ENCODE results near the gene PSME1. TPM values are rescaled to one million over a fixed set of nuclear protein-coding genes. Genes with fewer than 3 reads are reported as not detected.

The PSME1 gene
- total RNA-seq, 1 experiment from 2014 or later, result 76.8 TPM

DNA sequence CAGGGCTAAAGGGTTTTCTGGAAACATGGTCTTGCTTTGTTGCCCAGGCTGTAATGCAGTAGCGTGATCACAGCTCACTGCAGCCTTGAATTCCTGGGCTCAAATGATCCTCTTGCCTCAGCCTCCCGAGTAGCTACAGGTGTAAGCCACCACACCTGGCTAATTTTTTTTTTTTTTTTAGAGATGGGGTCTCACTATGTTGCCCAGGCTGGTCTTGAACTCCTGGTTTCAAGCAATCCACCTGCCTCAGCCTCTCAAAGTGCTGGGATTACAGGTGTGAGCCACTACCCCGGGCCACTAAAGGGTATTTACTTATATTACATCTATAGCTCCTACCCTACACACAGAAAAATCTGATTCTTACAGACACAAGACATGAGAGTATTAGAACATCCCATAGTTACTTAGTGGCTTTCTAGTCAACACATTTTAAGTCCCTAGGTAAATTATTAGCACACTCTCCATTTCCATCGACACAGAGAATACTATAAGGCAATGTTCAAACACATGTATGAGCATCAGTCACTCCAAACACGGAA lies 27.6 kb upstream of the PSME1 start (continued):
- TF ChIP-seq, protein P1, sequence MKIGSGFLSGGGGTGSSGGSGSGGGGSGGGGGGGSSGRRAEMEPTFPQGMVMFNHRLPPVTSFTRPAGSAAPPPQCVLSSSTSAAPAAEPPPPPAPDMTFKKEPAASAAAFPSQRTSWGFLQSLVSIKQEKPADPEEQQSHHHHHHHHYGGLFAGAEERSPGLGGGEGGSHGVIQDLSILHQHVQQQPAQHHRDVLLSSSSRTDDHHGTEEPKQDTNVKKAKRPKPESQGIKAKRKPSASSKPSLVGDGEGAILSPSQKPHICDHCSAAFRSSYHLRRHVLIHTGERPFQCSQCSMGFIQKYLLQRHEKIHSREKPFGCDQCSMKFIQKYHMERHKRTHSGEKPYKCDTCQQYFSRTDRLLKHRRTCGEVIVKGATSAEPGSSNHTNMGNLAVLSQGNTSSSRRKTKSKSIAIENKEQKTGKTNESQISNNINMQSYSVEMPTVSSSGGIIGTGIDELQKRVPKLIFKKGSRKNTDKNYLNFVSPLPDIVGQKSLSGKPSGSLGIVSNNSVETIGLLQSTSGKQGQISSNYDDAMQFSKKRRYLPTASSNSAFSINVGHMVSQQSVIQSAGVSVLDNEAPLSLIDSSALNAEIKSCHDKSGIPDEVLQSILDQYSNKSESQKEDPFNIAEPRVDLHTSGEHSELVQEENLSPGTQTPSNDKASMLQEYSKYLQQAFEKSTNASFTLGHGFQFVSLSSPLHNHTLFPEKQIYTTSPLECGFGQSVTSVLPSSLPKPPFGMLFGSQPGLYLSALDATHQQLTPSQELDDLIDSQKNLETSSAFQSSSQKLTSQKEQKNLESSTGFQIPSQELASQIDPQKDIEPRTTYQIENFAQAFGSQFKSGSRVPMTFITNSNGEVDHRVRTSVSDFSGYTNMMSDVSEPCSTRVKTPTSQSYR (CRISPR knock-in tag; IDR thresholded peaks at IDR 0.05), result no peak

DNA sequence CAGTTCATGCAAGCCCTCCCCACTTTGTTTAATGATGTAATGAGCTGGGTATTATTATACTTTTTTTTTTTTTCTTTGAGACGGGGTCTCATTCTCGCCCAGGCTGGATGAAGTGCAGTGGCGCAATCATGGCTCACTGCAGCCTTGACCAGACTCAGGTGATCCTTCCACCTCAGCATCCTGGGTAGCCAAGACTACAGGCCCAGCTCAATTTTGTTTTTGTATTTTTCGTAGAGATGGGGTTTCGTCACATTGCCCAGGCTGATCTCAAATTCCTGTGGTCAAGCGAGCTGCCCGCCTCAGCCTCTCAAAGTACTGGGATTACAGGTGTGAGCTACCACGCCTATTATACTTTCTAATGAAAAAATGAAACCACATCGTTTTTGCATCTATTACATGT lies 25.9 kb upstream of the PSME1 start:
- DNase-seq (ENCODE audit: low spot score) (no peak), ATAC-seq (no peak)
- Mint-ChIP-seq H3K27me3 (ENCODE audit: low read depth) (peaks cover 3% of the 10 kb centered on the region; the same call in 1 of the 2 replicates), H3K4me1 (peaks cover 5% of the 10 kb centered on the region), H3K9me3 (peaks cover 7% of the 10 kb centered on the region), H3K4me3 (no peak overlapping the region), H3K27ac (no peak overlapping the region), H3K36me3 (peaks cover 7% of the 10 kb centered on the region)
- peak; percentile 29; the same call in 1 of the 2 replicates for TF ChIP-seq GABPB1 (CRISPR knock-in tag; IDR thresholded peaks at IDR 0.05)
- TF ChIP-seq ZNF423 (CRISPR knock-in tag; IDR thresholded peaks at IDR 0.05), result no peak
- POLR2A ChIA-PET, result interaction anchor here (0.5 to 3.6 kb wide), 6 partner anchors 9 to 441 kb away, joined by 3 to 11 read pairs (median 3); partner anchors contain the start of gene CARMIL3
- CTCF ChIA-PET, result interaction anchor here (0.9 to 3.8 kb wide), 12 partner anchors 12 to 224 kb away, joined by 3 to 254 read pairs (median 5); partner anchors contain the start of genes CARMIL3, EMC9, IRF9 and PCK2

DNA sequence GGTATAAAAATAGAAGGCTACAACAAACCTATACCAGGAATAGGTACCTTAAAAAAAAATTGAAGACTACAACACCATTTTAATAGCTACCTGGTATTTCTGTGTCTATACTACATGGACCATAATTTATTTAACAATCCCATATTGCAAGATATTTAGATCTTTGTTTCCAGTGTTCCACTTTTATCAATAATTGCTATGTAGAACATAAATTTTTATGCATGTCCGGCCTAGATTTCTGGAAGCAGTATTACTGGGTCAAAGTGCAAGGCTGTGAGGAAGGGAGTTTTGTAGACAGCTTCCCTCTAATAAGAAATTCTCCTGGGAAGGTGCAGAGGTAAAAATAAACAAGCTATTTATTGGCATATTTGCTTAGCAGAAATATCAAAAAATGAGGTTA lies 25.5 kb upstream of the PSME1 start:
- peaks cover 4% of the 10 kb centered on the region; the same call in 1 of the 2 replicates for H3K27me3 Mint-ChIP-seq (ENCODE audit: low read depth)
- H3K4me3 Mint-ChIP-seq, result no peak overlapping the region
- H3K4me1 Mint-ChIP-seq, result peaks cover 9% of the 10 kb centered on the region
- DNase-seq (ENCODE audit: low spot score) (no peak), ATAC-seq (no peak)
- ChIA-PET POLR2A (interaction anchor here (0.9 to 3.6 kb wide), 2 partner anchors 41 to 59 kb away, joined by 3 to 11 read pairs; partner anchors contain the start of gene CARMIL3), CTCF (interaction anchor here (0.7 to 3.8 kb wide), 10 partner anchors 17 to 223 kb away, joined by 3 to 254 read pairs (median 5); partner anchors contain the start of genes CARMIL3, EMC9, IRF9 and PCK2)
- no peak for TF ChIP-seq ZBTB21 (CRISPR knock-in tag; IDR thresholded peaks at IDR 0.05; ENCODE audit: borderline replicate concordance)
- no peak for TF ChIP-seq NR3C1 (CRISPR knock-in tag; conservative IDR thresholded peaks at IDR 0.05; ENCODE audit: low read depth)
- TF ChIP-seq GRHL2 (CRISPR knock-in tag; IDR thresholded peaks at IDR 0.05; ENCODE audit: insufficient replicate concordance, severe bottlenecking), result no peak
- TF ChIP-seq ZNF317 (CRISPR knock-in tag; IDR thresholded peaks at IDR 0.05; ENCODE audit: borderline replicate concordance, low read depth), result no peak
- TF ChIP-seq, protein P2, sequence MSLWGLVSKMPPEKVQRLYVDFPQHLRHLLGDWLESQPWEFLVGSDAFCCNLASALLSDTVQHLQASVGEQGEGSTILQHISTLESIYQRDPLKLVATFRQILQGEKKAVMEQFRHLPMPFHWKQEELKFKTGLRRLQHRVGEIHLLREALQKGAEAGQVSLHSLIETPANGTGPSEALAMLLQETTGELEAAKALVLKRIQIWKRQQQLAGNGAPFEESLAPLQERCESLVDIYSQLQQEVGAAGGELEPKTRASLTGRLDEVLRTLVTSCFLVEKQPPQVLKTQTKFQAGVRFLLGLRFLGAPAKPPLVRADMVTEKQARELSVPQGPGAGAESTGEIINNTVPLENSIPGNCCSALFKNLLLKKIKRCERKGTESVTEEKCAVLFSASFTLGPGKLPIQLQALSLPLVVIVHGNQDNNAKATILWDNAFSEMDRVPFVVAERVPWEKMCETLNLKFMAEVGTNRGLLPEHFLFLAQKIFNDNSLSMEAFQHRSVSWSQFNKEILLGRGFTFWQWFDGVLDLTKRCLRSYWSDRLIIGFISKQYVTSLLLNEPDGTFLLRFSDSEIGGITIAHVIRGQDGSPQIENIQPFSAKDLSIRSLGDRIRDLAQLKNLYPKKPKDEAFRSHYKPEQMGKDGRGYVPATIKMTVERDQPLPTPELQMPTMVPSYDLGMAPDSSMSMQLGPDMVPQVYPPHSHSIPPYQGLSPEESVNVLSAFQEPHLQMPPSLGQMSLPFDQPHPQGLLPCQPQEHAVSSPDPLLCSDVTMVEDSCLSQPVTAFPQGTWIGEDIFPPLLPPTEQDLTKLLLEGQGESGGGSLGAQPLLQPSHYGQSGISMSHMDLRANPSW (CRISPR knock-in tag; conservative IDR thresholded peaks at IDR 0.05; ENCODE audit: low read depth), result no peak
- no peak for TF ChIP-seq ZNF671 (CRISPR knock-in tag; IDR thresholded peaks at IDR 0.05)
- TF ChIP-seq, protein P3, sequence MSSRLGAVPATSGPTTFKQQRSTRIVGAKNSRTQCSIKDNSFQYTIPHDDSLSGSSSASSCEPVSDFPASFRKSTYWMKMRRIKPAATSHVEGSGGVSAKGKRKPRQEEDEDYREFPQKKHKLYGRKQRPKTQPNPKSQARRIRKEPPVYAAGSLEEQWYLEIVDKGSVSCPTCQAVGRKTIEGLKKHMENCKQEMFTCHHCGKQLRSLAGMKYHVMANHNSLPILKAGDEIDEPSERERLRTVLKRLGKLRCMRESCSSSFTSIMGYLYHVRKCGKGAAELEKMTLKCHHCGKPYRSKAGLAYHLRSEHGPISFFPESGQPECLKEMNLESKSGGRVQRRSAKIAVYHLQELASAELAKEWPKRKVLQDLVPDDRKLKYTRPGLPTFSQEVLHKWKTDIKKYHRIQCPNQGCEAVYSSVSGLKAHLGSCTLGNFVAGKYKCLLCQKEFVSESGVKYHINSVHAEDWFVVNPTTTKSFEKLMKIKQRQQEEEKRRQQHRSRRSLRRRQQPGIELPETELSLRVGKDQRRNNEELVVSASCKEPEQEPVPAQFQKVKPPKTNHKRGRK (CRISPR knock-in tag; IDR thresholded peaks at IDR 0.05; ENCODE audit: borderline replicate concordance), result no peak
- no peak for TF ChIP-seq NR2C2 (CRISPR knock-in tag; IDR thresholded peaks at IDR 0.05)
- no peak for TF ChIP-seq NR1H2 (CRISPR knock-in tag; IDR thresholded peaks at IDR 0.05)
- TF ChIP-seq, protein P4, sequence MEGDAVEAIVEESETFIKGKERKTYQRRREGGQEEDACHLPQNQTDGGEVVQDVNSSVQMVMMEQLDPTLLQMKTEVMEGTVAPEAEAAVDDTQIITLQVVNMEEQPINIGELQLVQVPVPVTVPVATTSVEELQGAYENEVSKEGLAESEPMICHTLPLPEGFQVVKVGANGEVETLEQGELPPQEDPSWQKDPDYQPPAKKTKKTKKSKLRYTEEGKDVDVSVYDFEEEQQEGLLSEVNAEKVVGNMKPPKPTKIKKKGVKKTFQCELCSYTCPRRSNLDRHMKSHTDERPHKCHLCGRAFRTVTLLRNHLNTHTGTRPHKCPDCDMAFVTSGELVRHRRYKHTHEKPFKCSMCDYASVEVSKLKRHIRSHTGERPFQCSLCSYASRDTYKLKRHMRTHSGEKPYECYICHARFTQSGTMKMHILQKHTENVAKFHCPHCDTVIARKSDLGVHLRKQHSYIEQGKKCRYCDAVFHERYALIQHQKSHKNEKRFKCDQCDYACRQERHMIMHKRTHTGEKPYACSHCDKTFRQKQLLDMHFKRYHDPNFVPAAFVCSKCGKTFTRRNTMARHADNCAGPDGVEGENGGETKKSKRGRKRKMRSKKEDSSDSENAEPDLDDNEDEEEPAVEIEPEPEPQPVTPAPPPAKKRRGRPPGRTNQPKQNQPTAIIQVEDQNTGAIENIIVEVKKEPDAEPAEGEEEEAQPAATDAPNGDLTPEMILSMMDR (IDR thresholded peaks at IDR 0.05), result no peak
- TF ChIP-seq ESRRA (CRISPR knock-in tag; IDR thresholded peaks at IDR 0.05; ENCODE audit: borderline replicate concordance), result no peak
- TF ChIP-seq KAT7 (CRISPR knock-in tag; IDR thresholded peaks at IDR 0.05; ENCODE audit: borderline replicate concordance), result no peak
- H3K36me3 Mint-ChIP-seq, result peaks cover 6% of the 10 kb centered on the region; the same call in 1 of the 2 replicates
- peaks cover 4% of the 10 kb centered on the region; the same call in 1 of the 2 replicates for H3K9me3 Mint-ChIP-seq
- H3K27ac Mint-ChIP-seq, result no peak overlapping the region

Measured in WTC11 (cell line).